Left ventricle myocardium superior (tissue), 1 donor: Measurements from ENCODE around the gene VPS45. TPM values are rescaled to one million over a fixed set of nuclear protein-coding genes. Genes with fewer than 3 reads are reported as not detected.

Experiments used
- ATAC-seq: fragments of 200-7000 bp; cut with Tn5 transposase; one replicate; pipeline ENCODE4 v1.9.1; 2020; ENCODE audit warnings: mild to moderate bottlenecking, moderate library complexity
- DNase-seq: peaks from one replicate; pipeline ENCODE4 v3.0.0-alpha.2; 2020
- intact Hi-C: fragments of 100-400 bp; cut with micrococcal nuclease; formaldehyde crosslinking; loops from one replicate; pipeline ENCODE4 v1.11.0; 2022
- total RNA-seq: library from RNA; stranded (reverse); fragmentation: NEBNext Ultra II Directional; extraction: Animal tissue kit (Norgen Biotek cat#: 25700); gene quantifications from one replicate; pipeline ENCODE4 v1.2.1, GENCODE V29; 2021
- donor health status: DM: no; HTN: yes; CAD: no; lungs with severe emphysema.

VPS45 gene
- total RNA-seq, 1 donor from 2014 or later: 50.6 TPM

DNA sequence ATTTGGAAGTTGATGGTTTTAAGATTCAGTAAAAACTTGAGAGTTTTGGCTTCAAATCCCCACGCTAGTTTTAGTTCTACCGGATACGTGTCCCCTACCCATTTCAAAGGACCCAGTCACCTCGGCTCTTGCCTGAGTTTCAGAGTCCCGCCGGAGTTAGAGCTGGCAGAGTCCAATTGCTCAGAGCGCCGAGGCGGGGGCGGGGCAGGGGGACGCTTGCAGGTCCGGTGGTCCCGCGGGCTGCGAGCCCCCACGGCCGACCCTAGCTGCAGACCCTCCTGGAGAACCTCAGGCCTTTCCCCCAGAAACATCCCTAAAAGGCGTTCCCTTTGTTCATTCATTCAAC, 765 bp upstream of the VPS45 start:
- ATAC-seq: peak; percentile 71
- DNase-seq: peak; percentile 63
- intact Hi-C loops: loop anchor here (2.0 kb wide), 1 partner anchor 56 kb away; the partner anchor contains the start of gene OTUD7B

DNA sequence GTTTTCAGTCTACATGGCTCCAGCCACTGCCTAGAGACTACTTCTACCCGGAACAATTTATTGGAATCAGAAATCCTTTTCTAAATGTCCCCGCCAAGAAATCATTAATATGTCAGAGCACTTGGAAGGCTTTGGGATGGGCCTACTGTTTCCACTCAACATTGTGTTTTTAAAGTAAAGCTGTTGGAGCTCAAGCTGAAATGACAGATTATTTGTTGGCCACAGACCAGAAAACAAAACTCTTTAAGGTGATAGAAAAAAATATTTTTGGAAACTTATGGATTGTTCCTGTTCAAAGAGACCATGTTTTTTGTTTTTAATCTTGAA, 496 bp downstream of the VPS45 start:
- DNase-seq (no peak), ATAC-seq (no peak)
- intact Hi-C loops: no loop called here

DNA sequence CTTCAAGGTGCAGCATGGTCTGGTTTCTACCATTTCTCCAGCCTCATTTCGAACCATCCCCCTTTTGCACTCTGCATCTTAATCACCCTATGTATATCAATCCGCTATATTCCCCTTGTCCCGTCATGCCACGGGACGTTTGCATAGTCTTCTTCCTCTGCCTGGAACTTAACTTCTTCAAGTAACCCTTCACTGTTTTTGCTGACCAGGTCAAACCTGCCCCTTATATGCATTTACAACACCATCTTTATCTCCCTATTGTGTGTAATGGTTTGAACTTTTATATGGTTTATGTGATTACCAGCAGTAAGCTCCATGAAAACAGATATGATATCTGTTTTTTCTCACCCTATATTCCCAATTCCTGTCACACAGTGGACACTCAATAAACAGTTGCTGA, 2.3 kb downstream of the VPS45 start:
- ATAC-seq (no peak), DNase-seq (no peak)
- intact Hi-C loops: no loop called here

DNA sequence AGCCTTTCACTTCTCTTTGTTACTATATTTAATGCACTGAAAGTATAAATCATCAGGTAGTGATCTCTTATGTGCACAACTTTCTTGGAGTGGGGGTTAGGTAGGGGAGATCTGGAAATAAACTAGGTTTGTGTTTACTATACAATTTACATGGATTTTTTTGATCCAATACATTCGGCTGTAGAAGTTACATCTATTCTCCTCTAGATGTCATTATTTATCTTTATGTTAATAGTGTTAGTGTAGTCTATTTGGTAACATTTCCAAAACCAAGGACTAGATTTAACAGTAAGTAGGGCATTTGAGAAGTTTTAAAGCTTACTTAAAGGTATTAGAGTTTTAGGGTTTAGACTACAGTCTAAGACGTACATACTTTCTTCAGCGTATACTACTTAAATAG, 5.4 kb downstream of the VPS45 start:
- intact Hi-C loops: loop anchor here (1.0 kb wide), 1 partner anchor 96 kb away; no protein-coding TSS in a partner anchor
- DNase-seq (no peak), ATAC-seq (peak; percentile 51)

DNA sequence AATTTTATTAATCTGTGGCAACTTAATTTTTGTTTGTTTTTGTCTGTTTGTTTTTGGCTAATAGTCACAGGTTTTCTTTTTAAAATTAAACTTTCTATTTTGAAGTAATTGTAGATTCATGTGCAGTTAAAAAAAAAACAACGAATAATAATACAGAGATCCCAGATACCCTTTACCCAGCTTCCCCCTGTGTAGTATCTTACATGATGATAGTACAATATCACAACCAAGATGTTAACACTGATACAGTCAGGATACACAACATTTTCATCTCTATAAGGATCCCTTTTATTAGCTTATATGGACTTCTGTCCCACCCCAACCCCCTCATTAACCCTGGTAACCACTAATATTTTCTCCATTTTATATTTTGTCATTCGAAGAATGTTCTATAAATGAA, 5.9 kb downstream of the VPS45 start:
- intact Hi-C loops: loop anchor here (1.0 kb wide), 1 partner anchor 96 kb away; no protein-coding TSS in a partner anchor
- ATAC-seq (no peak), DNase-seq (no peak)

DNA sequence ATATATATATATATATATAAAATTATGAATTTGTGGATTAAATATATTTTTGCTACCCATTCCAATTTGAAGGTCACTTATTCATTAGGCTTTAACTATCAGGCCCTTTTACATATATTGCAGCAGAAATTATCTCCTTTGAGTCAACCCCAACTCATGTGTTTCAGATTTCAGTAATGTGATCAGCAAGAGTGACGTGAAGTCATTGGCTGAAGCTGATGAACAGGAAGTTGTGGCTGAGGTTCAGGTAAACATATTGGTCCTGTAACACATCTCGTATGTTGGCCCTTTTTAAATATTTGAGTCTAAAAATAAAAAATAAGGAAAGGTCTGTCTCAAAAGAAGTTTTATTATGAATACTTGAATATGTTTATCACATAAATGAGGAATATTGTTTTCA, 8.5 kb downstream of the VPS45 start:
- DNase-seq (no peak), ATAC-seq (no peak)
- intact Hi-C loops: no loop called here

DNA sequence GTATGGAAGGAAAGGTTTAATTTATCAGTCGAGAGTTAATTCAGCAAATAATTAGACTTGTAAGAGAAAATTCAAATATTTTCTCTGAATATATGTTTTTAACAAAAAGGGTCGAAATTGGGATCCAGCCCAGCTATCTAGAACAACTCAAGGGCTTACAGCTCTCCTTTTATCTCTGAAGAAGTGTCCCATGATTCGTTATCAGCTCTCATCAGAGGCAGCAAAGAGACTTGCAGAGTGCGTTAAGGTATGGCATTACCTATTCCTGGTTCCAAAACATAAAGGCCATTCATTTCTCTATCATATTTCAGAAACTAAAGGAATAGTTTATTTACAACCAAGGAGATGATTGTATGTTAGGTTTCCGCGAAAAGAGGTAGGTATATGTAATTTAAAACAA, 9.4 kb downstream of the VPS45 start:
- ATAC-seq (no peak), DNase-seq (no peak)
- intact Hi-C loops: no loop called here

DNA sequence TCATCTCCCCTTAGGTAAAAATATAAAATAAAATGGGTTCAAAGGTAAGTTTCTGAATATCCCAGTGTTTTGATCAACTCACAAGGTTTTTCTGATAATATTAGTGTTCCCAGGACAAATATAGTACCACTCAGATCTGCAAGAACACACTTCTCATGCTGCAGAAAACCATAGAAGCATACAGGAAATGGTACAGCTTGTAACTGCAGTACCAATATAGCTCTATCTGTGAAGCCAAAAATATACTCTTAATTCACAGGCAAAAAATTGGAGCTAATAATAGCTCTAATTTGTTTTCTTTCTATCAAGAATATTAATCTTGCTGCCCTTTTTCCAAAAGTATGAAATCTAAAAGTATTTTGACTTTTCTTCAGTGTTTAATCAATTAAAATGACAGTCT, 13.2 kb downstream of the VPS45 start:
- intact Hi-C loops: no loop called here
- DNase-seq (no peak), ATAC-seq (peak; percentile 90)

DNA sequence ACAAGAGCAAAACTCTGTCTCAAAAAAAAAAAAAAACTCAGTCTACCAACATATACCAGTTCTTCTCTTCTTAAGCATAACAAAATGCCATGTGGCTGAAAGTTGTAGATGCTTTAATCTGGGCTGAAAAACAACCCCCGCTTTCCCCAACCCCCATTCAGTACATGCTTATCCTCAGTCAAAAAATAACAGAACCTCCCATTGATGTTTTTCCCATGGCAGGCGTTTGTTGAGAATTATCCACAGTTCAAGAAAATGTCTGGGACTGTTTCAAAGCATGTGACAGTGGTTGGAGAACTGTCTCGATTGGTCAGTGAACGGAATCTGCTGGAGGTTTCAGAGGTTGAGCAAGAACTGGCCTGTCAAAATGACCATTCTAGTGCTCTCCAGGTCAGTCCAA, 14.9 kb downstream of the VPS45 start:
- DNase-seq (no peak), ATAC-seq (no peak)
- intact Hi-C loops: no loop called here

DNA sequence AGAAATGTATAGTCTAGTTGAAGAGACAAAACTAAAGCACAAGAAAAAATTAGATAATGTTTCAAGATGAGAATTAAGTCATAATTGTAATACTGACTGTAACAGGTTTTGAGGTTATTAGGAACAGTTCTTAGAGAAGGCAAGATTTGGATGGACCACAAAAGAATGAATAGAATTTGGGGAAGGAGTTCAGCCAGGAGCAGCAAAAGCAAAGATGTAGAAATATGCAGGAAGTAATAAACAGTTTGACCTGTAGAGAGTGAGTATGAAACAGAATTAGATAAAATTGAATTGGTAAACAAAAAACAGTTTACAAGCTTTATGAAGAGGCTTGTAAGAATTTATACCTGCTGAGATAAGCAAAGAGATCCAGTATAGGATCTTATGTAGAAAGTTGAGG, 16.3 kb downstream of the VPS45 start:
- DNase-seq: no peak
- intact Hi-C loops: no loop called here
- no peak for ATAC-seq

DNA sequence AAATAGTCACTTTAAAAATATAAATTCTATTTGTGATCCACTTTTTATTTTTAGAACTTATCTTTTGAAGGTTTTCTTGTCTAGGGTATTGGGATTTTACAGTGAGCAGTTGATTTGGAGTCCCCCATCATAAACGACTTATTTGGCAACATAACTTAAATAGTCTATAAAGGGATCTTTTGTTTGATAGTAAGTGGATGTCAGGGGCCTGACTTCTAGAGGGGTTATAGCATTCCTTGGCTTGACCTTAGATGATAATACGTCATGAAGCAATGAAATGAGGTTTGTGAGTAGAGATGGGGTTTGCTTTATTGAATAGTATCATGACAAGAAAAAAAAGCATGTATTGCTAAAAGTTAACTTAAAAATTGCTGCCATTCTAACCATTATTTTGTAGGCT, 17.8 kb downstream of the VPS45 start:
- ATAC-seq (no peak), DNase-seq (no peak)
- intact Hi-C loops: no loop called here

DNA sequence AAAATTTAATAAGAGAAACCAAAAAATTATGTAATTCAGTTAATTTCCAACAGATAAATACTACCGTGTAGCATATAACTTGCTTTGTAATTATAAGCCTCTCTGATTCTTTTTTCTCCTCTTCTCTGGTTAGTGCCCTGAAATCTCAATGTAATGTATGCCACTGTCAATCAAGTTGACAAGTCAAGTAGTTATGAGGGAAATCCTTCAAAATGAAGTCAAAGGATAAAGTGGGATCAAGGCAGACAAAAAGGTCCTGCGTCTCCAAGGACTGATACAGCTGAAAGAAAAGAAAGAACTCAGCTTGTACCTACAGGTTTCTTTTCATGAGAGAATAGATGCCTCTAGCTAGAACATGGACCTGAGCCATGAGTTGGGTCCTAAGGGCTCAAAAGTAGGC, 19.8 kb downstream of the VPS45 start:
- DNase-seq (no peak), ATAC-seq (no peak)
- intact Hi-C loops: no loop called here

DNA sequence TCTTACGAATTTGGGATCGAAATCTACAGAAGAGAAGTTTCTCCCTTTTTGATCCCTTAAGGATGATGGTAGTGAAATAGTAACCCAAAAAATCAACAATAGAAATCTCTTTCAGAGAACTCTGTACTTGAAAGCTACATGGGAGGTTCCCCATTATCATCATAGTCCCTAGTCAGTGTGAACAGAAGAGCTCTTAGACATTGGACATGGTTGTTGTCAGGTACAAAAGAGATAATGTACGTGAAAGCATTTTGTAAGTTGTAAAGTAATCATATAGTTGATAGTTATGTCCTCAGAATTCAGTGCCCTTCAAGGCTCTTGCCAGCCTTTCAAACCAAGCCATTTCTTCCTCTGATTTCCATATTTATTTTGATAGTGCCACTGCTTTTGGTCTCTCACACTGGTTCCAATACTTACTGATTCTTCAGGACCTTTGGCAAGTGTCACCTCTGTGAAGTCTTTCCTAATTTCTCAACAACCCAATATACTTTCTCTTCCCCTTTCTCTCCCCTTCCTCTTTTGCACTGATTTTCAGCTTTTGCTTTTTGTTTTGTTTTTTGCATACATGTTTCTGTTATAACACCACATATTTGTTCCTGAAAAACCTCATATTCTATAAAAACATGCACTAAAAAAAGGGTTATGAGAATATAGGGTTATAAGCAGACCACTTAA, 22.4 kb downstream of the VPS45 start:
- ATAC-seq: no peak
- intact Hi-C loops: no loop called here
- DNase-seq: no peak

DNA sequence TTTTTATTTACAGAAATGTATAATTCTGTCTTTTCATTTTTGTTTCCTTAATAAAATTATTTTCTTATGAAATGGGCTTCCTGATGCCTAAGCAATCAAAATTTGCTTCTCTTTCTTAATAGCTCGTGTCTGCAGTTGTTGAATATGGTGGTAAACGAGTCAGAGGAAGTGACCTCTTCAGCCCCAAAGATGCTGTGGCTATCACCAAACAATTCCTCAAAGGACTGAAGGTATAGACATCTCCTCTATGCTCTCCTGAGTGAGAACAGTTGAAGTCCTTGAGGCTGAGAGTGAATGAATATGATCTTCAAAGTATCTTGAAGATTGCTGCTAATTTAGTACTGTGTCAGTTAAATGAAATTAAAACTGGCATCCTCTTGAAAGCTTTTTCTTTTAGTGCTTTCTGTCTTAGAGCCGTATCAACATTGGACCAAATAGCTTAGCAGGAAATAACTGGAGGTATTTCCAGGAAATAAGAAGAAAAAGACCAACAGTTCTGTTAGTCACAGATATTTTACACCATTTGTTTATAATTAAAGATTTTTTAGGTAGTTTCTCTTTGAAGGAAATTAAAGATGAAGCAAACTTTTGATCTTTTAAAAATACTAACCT, 24.7 kb downstream of the VPS45 start:
- ATAC-seq (no peak), DNase-seq (no peak)
- intact Hi-C loops: no loop called here

DNA sequence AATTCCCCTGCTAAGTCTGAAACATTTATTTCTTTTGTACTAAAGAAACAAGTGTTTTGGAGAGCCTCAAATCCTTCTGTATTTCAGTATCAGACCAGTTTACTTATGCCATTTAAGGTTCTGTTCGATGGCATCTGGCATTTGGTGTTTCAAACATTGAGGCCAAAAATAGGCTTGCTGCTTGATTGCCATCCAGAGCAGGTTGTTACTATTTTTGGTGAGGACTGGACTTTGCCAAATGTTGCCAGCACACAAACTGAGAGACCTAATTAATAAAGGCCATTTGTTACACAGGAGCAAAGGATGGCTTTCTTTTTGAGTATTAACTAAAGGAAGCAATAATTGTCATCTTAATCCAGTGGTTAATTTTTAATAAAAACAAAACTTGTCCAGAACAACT, 26.2 kb downstream of the VPS45 start:
- intact Hi-C loops: no loop called here
- ATAC-seq: peak; percentile 85
- DNase-seq: no peak

DNA sequence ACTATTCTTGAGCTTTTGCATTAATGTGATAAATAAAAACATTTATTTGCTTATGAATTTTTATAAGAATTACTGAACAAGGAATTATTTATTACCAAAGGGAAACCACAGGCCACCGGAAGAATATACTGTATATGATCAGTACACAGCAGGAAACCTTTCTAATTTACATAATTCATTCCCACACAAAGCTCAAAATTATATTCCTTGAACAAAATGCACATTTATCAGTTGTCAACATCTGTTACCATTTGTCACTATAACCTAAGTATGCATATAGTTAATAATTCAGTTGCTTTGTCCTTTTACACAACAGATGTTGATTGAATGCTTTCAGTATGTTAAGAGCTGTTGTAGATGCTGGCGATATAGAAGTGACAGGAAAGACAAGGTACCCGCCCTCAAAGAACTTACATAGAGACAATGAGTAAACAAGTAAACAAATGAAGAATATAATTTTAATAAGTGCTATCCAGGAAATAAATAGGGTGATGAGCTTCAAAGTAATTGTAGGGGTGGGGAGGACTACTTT, 27.2 kb downstream of the VPS45 start:
- ATAC-seq (no peak), DNase-seq (no peak)
- intact Hi-C loops: no loop called here

DNA sequence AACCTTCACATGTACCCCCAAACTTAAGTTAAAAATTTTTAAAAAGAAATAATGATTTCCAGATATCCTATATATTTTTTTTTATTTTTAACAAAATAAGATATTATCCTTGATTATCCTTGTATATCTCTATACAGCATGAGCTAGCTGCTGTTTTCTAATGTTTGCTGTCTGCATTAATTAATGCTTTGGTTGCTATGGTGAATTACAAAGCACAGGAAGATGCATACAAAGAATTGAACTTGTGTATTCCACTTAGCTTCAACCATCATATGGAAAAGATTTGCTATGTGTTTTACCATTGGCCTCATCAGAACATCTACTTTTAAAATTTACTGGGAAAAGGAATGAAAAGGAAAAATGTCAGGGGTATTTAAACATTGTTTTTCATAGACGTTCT, 35.4 kb downstream of the VPS45 start:
- intact Hi-C loops: no loop called here
- no peak for ATAC-seq
- no peak for DNase-seq

DNA sequence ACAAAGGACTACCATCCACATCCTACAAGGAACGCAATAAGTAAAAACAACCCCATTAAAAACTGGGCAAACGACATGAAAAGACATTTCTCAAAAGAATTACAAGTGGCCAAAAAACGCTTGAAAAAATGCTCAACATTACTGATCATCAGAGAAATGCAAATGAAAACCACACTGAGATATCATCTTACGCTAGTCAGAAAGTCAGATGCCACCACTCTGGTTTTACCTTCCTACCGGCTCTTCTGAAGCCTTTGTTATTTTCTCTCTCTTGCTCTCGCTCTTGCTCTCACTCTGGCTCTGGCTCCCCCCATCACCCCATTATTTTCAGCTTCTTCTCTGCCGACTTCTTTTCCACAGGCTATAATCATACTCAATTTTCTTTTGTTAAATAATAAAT, 38.8 kb downstream of the VPS45 start:
- DNase-seq (no peak), ATAC-seq (no peak)
- intact Hi-C loops: no loop called here

DNA sequence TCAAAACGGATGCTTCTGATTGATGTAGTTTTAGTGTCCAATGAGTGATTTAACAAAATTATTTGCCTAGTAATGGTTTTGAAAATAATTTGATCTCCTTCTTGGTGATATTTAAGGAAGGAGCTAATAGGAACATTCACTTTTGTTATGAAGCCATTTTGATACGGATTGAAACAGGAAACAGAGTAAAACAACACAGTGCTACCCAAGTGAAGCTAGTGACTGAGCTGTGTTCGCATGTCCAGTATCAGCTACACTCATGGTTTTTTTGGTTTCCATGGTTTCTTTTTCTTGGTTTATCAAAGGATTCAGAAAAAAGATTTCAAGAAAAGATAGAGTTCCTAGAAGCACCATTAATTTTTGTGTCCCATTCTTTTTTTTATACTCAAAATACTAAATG, 42.0 kb downstream of the VPS45 start:
- DNase-seq (no peak), ATAC-seq (no peak)
- intact Hi-C loops: no loop called here

DNA sequence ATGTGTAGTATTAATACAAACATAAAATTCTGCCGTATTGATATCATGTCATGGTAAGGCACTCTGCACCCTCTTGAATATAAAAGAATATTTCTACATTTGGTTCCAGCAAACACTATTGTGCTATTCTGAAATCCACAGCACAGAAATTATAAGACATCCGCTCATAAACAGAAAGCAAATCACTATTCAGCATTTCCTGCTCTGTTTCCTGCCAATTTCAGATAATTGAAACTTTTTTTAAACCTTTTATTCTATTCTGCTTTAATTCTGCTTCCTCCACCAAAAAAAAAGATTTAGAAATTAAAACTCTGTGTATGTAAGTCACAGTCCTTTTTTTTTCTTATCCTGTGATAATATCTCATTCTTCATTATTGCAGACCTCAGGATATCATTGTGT, 42.5 kb downstream of the VPS45 start:
- ATAC-seq: no peak
- no peak for DNase-seq
- intact Hi-C loops: no loop called here

DNA sequence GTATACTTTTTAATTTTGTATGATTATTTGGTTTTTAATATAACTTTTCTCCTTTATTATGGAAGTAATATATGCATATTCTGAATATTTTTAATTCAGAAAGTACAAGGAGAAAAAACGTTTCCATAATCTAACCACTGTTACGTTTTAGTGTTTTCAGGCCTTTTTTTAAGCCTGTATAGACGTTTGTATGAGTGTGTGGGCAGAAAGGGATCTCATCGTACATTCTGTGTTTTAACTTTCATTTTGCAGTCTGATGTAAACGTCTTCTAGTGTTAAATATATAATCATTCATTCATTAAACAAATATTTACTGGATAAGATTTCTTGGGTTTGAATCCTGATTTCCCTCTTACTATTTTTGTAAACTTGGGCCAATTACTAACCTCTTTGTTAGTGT, 44.1 kb downstream of the VPS45 start:
- ATAC-seq (no peak), DNase-seq (no peak)
- intact Hi-C loops: no loop called here
